WTC11 (cell line): ENCODE measurements around the gene FBN2. TPM values are rescaled to one million over a fixed set of nuclear protein-coding genes. Genes with fewer than 3 reads are reported as not detected.

Experiments used
- ATAC-seq: fragments of 200-7000 bp; cut with Tn5 transposase; 2 replicates; pipeline ENCODE4 v1.10.0; 2021; ENCODE audit warnings: mild to moderate bottlenecking, moderate library complexity
- CTCF ChIA-PET: fragments of 300-600 bp; sonication (Branson Sonifier 250); formaldehyde crosslinking; loops from one replicate; lab custom pipeline; 2021; ENCODE audit warnings: antibody characterized with exemption; lab: Charles Lee
- POLR2A ChIA-PET: fragments of 350-600 bp; sonication (Branson Sonifier 250); formaldehyde crosslinking; loops from one replicate; lab custom pipeline; 2021; ENCODE audit warnings: antibody characterized with exemption; lab: Charles Lee
- DNase-seq: peaks from one replicate; pipeline ENCODE4 v3.0.0; 2021; ENCODE audit warnings: low spot score
- H3K27ac Mint-ChIP-seq: 2 replicates; pipeline ENCODE4 v1.8.0; 2021; ENCODE audit warnings: mixed read lengths
- H3K27me3 Mint-ChIP-seq: 2 replicates; pipeline ENCODE4 v1.8.0; 2021; ENCODE audit warnings: low read depth, mild to moderate bottlenecking, moderate library complexity, mixed read lengths
- H3K36me3 Mint-ChIP-seq: 2 replicates; pipeline ENCODE4 v1.8.0; 2021; ENCODE audit warnings: mixed read lengths
- H3K4me1 Mint-ChIP-seq: 2 replicates; pipeline ENCODE4 v1.8.0; 2022; ENCODE audit warnings: mixed read lengths
- H3K4me3 Mint-ChIP-seq: 2 replicates; pipeline ENCODE4 v1.8.0; 2021; ENCODE audit warnings: mild to moderate bottlenecking, moderate library complexity, mixed read lengths
- H3K9me3 Mint-ChIP-seq: 2 replicates; pipeline ENCODE4 v1.8.0; 2021; ENCODE audit warnings: mixed read lengths
- FOXK1 ChIP-seq: sonication (generic); formaldehyde crosslinking; IDR thresholded peaks from 2 replicates; pipeline ENCODE4 v1.8.0; 2022; ENCODE audit warnings: mild to moderate bottlenecking, moderate library complexity, missing genetic modification reagents
- GABPB1 ChIP-seq: sonication (generic); formaldehyde crosslinking; IDR thresholded peaks from 2 replicates; pipeline ENCODE4 v1.8.1; 2023; ENCODE audit warnings: mild to moderate bottlenecking, missing genetic modification reagents
- IRF2 ChIP-seq: sonication (generic); formaldehyde crosslinking; IDR thresholded peaks from 2 replicates; pipeline ENCODE4 v1.8.0; 2022; ENCODE audit warnings: low read depth, missing genetic modification reagents, borderline replicate concordance
- JUN ChIP-seq: sonication (generic); formaldehyde crosslinking; IDR thresholded peaks from 2 replicates; pipeline ENCODE4 v1.8.0; 2023; ENCODE audit warnings: mild to moderate bottlenecking, missing genetic modification reagents
- KAT7 ChIP-seq: sonication (generic); formaldehyde crosslinking; IDR thresholded peaks from 2 replicates; pipeline ENCODE4 v1.8.1; 2023; ENCODE audit warnings: missing genetic modification reagents, mild to moderate bottlenecking, borderline replicate concordance
- NFE2L1 ChIP-seq: sonication (generic); formaldehyde crosslinking; IDR thresholded peaks from 2 replicates; pipeline ENCODE4 v1.8.1; 2023; ENCODE audit warnings: missing genetic modification reagents
- TEAD1 ChIP-seq: sonication (generic); formaldehyde crosslinking; IDR thresholded peaks from 2 replicates; pipeline ENCODE4 v1.8.0; 2022; ENCODE audit warnings: mild to moderate bottlenecking, missing genetic modification reagents
- ZNF317 ChIP-seq: sonication (generic); formaldehyde crosslinking; IDR thresholded peaks from 2 replicates; pipeline ENCODE4 v1.8.1; 2023; ENCODE audit warnings: low read depth, mild to moderate bottlenecking, moderate library complexity, missing genetic modification reagents, borderline replicate concordance
- total RNA-seq: library from RNA; stranded (reverse); gene quantifications from 3 replicates; pipeline ENCODE4 v1.2.3, GENCODE V29; 2021
- TF ChIP-seq, protein P1 (sequence below): sonication (generic); formaldehyde crosslinking; IDR thresholded peaks from 2 replicates; pipeline ENCODE4 v1.8.1; 2022; ENCODE audit warnings: low read depth, mild to moderate bottlenecking, moderate library complexity, missing genetic modification reagents, borderline replicate concordance
- TF ChIP-seq, protein P2 (sequence below): sonication (generic); formaldehyde crosslinking; IDR thresholded peaks from 2 replicates; pipeline ENCODE4 v1.8.0; 2022; ENCODE audit warnings: missing genetic modification reagents
- TF ChIP-seq, protein P3 (sequence below): sonication (generic); formaldehyde crosslinking; IDR thresholded peaks from 2 replicates; pipeline ENCODE4 v1.8.0; 2023; ENCODE audit warnings: missing genetic modification reagents, mild to moderate bottlenecking, borderline replicate concordance
- TF ChIP-seq, protein P4 (sequence below): sonication (generic); formaldehyde crosslinking; IDR thresholded peaks from 2 replicates; pipeline ENCODE4 v1.8.1; 2023; ENCODE audit warnings: mild to moderate bottlenecking, missing genetic modification reagents, moderate library complexity
- TF ChIP-seq, protein P5 (sequence below): sonication (generic); formaldehyde crosslinking; IDR thresholded peaks from 2 replicates; pipeline ENCODE4 v1.8.1; 2023; ENCODE audit warnings: mild to moderate bottlenecking, missing genetic modification reagents
- TF ChIP-seq, protein P6 (sequence below): fragments of 250-450 bp; sonication (Bioruptor Pico); IDR thresholded peaks from 2 replicates; pipeline ENCODE4 v1.9.0; 2021; ENCODE audit warnings: mild to moderate bottlenecking, borderline replicate concordance
- TF ChIP-seq, protein P7 (sequence below): sonication (generic); formaldehyde crosslinking; IDR thresholded peaks from 2 replicates; pipeline ENCODE4 v1.8.1; 2022; ENCODE audit warnings: mild to moderate bottlenecking, moderate library complexity, missing genetic modification reagents
- TF ChIP-seq, protein P8 (sequence below): sonication (generic); formaldehyde crosslinking; IDR thresholded peaks from 2 replicates; pipeline ENCODE4 v1.8.0; 2022; ENCODE audit warnings: mild to moderate bottlenecking, missing genetic modification reagents

The FBN2 gene
- total RNA-seq, 1 experiment from 2014 or later = 56.7 TPM

DNA sequence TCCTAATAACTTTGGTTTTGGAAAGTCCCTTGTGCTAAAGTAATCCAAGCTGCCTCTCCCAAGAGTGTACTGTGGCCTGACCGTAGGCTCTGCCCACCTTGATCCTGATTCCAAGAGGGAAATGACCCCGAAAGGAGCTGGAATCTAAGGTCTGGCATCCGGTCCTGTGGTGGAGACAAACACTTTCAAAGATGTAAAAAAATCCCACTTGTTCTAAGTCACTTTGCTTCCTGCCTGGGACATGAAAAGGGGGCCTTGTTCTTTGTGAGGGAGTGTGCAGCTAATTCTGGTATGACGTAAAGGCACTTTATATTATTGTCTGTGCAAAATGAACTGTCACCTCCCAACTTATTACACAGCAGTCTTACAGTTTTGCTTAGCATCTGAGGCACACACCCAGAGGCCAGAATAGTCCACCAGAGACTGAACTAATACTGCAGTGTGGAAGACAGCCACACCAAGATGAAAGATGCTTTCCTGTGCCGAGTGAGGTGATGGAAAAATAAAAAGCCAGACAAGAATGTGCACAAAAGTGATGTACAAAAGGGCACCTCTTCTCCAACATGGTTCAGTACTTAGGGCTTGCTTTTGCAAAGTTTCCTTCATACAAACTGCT is 325.7 kb downstream of the FBN2 start:
- H3K9me3 Mint-ChIP-seq = no peaks in the 10 kb centered on the region
- no peak overlapping the region for H3K4me3 Mint-ChIP-seq
- peaks cover 3% of the 10 kb centered on the region; the same call in 1 of the 2 replicates for H3K4me1 Mint-ChIP-seq
- ATAC-seq = no peak
- no peak overlapping the region for H3K27ac Mint-ChIP-seq
- POLR2A ChIA-PET = no interaction called here
- no peaks in the 10 kb centered on the region for H3K27me3 Mint-ChIP-seq
- no peak for DNase-seq
- H3K36me3 Mint-ChIP-seq = no peaks in the 10 kb centered on the region
- CTCF ChIA-PET = no interaction called here
- TF ChIP-seq, protein P1, sequence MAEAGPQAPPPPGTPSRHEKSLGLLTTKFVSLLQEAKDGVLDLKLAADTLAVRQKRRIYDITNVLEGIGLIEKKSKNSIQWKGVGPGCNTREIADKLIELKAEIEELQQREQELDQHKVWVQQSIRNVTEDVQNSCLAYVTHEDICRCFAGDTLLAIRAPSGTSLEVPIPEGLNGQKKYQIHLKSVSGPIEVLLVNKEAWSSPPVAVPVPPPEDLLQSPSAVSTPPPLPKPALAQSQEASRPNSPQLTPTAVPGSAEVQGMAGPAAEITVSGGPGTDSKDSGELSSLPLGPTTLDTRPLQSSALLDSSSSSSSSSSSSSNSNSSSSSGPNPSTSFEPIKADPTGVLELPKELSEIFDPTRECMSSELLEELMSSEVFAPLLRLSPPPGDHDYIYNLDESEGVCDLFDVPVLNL (CRISPR knock-in tag) = no peak
- TF ChIP-seq, protein P2, sequence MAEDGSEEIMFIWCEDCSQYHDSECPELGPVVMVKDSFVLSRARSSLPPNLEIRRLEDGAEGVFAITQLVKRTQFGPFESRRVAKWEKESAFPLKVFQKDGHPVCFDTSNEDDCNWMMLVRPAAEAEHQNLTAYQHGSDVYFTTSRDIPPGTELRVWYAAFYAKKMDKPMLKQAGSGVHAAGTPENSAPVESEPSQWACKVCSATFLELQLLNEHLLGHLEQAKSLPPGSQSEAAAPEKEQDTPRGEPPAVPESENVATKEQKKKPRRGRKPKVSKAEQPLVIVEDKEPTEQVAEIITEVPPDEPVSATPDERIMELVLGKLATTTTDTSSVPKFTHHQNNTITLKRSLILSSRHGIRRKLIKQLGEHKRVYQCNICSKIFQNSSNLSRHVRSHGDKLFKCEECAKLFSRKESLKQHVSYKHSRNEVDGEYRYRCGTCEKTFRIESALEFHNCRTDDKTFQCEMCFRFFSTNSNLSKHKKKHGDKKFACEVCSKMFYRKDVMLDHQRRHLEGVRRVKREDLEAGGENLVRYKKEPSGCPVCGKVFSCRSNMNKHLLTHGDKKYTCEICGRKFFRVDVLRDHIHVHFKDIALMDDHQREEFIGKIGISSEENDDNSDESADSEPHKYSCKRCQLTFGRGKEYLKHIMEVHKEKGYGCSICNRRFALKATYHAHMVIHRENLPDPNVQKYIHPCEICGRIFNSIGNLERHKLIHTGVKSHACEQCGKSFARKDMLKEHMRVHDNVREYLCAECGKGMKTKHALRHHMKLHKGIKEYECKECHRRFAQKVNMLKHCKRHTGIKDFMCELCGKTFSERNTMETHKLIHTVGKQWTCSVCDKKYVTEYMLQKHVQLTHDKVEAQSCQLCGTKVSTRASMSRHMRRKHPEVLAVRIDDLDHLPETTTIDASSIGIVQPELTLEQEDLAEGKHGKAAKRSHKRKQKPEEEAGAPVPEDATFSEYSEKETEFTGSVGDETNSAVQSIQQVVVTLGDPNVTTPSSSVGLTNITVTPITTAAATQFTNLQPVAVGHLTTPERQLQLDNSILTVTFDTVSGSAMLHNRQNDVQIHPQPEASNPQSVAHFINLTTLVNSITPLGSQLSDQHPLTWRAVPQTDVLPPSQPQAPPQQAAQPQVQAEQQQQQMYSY (CRISPR knock-in tag) = no peak
- no peak for TF ChIP-seq JUN
- TF ChIP-seq, protein P3, sequence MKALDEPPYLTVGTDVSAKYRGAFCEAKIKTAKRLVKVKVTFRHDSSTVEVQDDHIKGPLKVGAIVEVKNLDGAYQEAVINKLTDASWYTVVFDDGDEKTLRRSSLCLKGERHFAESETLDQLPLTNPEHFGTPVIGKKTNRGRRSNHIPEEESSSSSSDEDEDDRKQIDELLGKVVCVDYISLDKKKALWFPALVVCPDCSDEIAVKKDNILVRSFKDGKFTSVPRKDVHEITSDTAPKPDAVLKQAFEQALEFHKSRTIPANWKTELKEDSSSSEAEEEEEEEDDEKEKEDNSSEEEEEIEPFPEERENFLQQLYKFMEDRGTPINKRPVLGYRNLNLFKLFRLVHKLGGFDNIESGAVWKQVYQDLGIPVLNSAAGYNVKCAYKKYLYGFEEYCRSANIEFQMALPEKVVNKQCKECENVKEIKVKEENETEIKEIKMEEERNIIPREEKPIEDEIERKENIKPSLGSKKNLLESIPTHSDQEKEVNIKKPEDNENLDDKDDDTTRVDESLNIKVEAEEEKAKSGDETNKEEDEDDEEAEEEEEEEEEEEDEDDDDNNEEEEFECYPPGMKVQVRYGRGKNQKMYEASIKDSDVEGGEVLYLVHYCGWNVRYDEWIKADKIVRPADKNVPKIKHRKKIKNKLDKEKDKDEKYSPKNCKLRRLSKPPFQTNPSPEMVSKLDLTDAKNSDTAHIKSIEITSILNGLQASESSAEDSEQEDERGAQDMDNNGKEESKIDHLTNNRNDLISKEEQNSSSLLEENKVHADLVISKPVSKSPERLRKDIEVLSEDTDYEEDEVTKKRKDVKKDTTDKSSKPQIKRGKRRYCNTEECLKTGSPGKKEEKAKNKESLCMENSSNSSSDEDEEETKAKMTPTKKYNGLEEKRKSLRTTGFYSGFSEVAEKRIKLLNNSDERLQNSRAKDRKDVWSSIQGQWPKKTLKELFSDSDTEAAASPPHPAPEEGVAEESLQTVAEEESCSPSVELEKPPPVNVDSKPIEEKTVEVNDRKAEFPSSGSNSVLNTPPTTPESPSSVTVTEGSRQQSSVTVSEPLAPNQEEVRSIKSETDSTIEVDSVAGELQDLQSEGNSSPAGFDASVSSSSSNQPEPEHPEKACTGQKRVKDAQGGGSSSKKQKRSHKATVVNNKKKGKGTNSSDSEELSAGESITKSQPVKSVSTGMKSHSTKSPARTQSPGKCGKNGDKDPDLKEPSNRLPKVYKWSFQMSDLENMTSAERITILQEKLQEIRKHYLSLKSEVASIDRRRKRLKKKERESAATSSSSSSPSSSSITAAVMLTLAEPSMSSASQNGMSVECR (CRISPR knock-in tag) = no peak
- TF ChIP-seq TEAD1 (CRISPR knock-in tag) = no peak
- TF ChIP-seq FOXK1 (CRISPR knock-in tag) = no peak
- no peak for TF ChIP-seq NFE2L1 (CRISPR knock-in tag)
- TF ChIP-seq, protein P4, sequence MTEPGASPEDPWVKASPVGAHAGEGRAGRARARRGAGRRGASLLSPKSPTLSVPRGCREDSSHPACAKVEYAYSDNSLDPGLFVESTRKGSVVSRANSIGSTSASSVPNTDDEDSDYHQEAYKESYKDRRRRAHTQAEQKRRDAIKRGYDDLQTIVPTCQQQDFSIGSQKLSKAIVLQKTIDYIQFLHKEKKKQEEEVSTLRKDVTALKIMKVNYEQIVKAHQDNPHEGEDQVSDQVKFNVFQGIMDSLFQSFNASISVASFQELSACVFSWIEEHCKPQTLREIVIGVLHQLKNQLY (CRISPR knock-in tag) = no peak
- TF ChIP-seq, protein P5, sequence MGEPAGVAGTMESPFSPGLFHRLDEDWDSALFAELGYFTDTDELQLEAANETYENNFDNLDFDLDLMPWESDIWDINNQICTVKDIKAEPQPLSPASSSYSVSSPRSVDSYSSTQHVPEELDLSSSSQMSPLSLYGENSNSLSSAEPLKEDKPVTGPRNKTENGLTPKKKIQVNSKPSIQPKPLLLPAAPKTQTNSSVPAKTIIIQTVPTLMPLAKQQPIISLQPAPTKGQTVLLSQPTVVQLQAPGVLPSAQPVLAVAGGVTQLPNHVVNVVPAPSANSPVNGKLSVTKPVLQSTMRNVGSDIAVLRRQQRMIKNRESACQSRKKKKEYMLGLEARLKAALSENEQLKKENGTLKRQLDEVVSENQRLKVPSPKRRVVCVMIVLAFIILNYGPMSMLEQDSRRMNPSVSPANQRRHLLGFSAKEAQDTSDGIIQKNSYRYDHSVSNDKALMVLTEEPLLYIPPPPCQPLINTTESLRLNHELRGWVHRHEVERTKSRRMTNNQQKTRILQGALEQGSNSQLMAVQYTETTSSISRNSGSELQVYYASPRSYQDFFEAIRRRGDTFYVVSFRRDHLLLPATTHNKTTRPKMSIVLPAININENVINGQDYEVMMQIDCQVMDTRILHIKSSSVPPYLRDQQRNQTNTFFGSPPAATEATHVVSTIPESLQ (CRISPR knock-in tag) = no peak
- TF ChIP-seq IRF2 (CRISPR knock-in tag) = no peak
- no peak for TF ChIP-seq KAT7 (CRISPR knock-in tag)
- TF ChIP-seq, protein P6, sequence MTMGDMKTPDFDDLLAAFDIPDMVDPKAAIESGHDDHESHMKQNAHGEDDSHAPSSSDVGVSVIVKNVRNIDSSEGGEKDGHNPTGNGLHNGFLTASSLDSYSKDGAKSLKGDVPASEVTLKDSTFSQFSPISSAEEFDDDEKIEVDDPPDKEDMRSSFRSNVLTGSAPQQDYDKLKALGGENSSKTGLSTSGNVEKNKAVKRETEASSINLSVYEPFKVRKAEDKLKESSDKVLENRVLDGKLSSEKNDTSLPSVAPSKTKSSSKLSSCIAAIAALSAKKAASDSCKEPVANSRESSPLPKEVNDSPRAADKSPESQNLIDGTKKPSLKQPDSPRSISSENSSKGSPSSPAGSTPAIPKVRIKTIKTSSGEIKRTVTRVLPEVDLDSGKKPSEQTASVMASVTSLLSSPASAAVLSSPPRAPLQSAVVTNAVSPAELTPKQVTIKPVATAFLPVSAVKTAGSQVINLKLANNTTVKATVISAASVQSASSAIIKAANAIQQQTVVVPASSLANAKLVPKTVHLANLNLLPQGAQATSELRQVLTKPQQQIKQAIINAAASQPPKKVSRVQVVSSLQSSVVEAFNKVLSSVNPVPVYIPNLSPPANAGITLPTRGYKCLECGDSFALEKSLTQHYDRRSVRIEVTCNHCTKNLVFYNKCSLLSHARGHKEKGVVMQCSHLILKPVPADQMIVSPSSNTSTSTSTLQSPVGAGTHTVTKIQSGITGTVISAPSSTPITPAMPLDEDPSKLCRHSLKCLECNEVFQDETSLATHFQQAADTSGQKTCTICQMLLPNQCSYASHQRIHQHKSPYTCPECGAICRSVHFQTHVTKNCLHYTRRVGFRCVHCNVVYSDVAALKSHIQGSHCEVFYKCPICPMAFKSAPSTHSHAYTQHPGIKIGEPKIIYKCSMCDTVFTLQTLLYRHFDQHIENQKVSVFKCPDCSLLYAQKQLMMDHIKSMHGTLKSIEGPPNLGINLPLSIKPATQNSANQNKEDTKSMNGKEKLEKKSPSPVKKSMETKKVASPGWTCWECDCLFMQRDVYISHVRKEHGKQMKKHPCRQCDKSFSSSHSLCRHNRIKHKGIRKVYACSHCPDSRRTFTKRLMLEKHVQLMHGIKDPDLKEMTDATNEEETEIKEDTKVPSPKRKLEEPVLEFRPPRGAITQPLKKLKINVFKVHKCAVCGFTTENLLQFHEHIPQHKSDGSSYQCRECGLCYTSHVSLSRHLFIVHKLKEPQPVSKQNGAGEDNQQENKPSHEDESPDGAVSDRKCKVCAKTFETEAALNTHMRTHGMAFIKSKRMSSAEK (CRISPR knock-in tag) = no peak
- TF ChIP-seq, protein P7, sequence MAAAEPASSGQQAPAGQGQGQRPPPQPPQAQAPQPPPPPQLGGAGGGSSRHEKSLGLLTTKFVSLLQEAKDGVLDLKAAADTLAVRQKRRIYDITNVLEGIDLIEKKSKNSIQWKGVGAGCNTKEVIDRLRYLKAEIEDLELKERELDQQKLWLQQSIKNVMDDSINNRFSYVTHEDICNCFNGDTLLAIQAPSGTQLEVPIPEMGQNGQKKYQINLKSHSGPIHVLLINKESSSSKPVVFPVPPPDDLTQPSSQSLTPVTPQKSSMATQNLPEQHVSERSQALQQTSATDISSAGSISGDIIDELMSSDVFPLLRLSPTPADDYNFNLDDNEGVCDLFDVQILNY (CRISPR knock-in tag) = no peak
- TF ChIP-seq ZNF317 (CRISPR knock-in tag) = no peak
- TF ChIP-seq, protein P8, sequence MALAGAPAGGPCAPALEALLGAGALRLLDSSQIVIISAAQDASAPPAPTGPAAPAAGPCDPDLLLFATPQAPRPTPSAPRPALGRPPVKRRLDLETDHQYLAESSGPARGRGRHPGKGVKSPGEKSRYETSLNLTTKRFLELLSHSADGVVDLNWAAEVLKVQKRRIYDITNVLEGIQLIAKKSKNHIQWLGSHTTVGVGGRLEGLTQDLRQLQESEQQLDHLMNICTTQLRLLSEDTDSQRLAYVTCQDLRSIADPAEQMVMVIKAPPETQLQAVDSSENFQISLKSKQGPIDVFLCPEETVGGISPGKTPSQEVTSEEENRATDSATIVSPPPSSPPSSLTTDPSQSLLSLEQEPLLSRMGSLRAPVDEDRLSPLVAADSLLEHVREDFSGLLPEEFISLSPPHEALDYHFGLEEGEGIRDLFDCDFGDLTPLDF (CRISPR knock-in tag) = no peak
- no peak for TF ChIP-seq GABPB1 (CRISPR knock-in tag)
